Activated CD4-positive, alpha-beta T cell treated with anti-CD3 and anti-CD28 coated beads for 36 hours (primary cell): Measurements from ENCODE around the gene SPOPL. TPM values are rescaled to one million over a fixed set of nuclear protein-coding genes. Genes with fewer than 3 reads are reported as not detected.

ENCODE experiments used
- ATAC-seq: fragments of 200-7000 bp; cut with Tn5 transposase; one replicate; pipeline ENCODE4 v1.10.0; 2021; ENCODE audit warnings: mild to moderate bottlenecking, moderate library complexity
- CTCF ChIA-PET: fragments of 350-600 bp; sonication (Branson Sonifier 250); formaldehyde crosslinking; loops from one replicate; lab custom pipeline; 2021; ENCODE audit warnings: antibody characterized with exemption; lab: Charles Lee
- POLR2A ChIA-PET: fragments of 350-600 bp; sonication (Branson Sonifier 250); formaldehyde crosslinking; loops from one replicate; lab custom pipeline; 2021; ENCODE audit warnings: antibody characterized with exemption, inconsistent platforms; lab: Charles Lee
- DNase-seq: peaks from one replicate; pipeline ENCODE4 v3.0.0-alpha.2; 2020
- H3K27ac Mint-ChIP-seq: one replicate; pipeline ENCODE4 v1.8.0; 2021; ENCODE audit warnings: mixed read lengths
- H3K27me3 Mint-ChIP-seq: one replicate; pipeline ENCODE4 v1.8.0; 2021; ENCODE audit warnings: mixed read lengths
- H3K36me3 Mint-ChIP-seq: one replicate; pipeline ENCODE4 v1.8.0; 2021; ENCODE audit warnings: low read depth, mixed read lengths
- H3K4me1 Mint-ChIP-seq: one replicate; pipeline ENCODE4 v1.8.0; 2021; ENCODE audit warnings: mixed read lengths
- H3K4me3 Mint-ChIP-seq: one replicate; pipeline ENCODE4 v1.8.0; 2021; ENCODE audit warnings: mild to moderate bottlenecking, moderate library complexity, mixed read lengths
- H3K9me3 Mint-ChIP-seq: one replicate; pipeline ENCODE4 v1.8.0; 2021; ENCODE audit warnings: low read depth, mixed read lengths
- intact Hi-C, 2 experiments: fragments of 100-400 bp; cut with DNase I in 1 of 2; cut with micrococcal nuclease in 1 of 2; formaldehyde crosslinking; loops; one replicate each; pipeline versions ENCODE4 v1.14.2 to v1.15.1; 2022 to 2024; cut with DNase I, micrococcal nuclease
- total RNA-seq, 2 experiments: library from RNA; stranded (reverse); gene quantifications; one replicate each; pipeline ENCODE4 v1.2.3, GENCODE V29; 2021

The SPOPL gene
- total RNA-seq, 2 experiments from 2014 or later: 9.4 to 10.8 TPM

- no peak for ATAC-seq
- ChIA-PET POLR2A (no interaction called here), CTCF (no interaction called here)
- H3K4me3 Mint-ChIP-seq: no peak overlapping the region
- no peaks in the 10 kb centered on the region for H3K9me3 Mint-ChIP-seq
- no peaks in the 10 kb centered on the region for H3K4me1 Mint-ChIP-seq
- H3K27me3 Mint-ChIP-seq: no peaks in the 10 kb centered on the region
- intact Hi-C loops: no loop called here
- H3K36me3 Mint-ChIP-seq: no peaks in the 10 kb centered on the region
- DNase-seq: no peak
- H3K27ac Mint-ChIP-seq: no peak overlapping the region
These were observed 107.9 kb downstream of the SPOPL start for GRCh38 chr2:138609446-138609845.

- POLR2A ChIA-PET: no interaction called here
- DNase-seq (no peak), ATAC-seq (no peak)
- CTCF ChIA-PET: no interaction called here
- H3K27me3 Mint-ChIP-seq: peaks cover 3% of the 10 kb centered on the region
- no peaks in the 10 kb centered on the region for H3K4me1 Mint-ChIP-seq
- H3K36me3 Mint-ChIP-seq: no peaks in the 10 kb centered on the region
- no peaks in the 10 kb centered on the region for H3K9me3 Mint-ChIP-seq
- H3K4me3 Mint-ChIP-seq: no peak overlapping the region
- intact Hi-C loops: no loop called here
- H3K27ac Mint-ChIP-seq: no peak overlapping the region
These were observed 108.8 kb downstream of the SPOPL start for GRCh38 chr2:138610201-138610953.

- intact Hi-C loops: no loop called here
- H3K27ac Mint-ChIP-seq: no peak overlapping the region
- CTCF ChIA-PET: no interaction called here
- no peak for ATAC-seq
- H3K27me3 Mint-ChIP-seq: peaks cover 8% of the 10 kb centered on the region
- no peaks in the 10 kb centered on the region for H3K4me1 Mint-ChIP-seq
- no peak overlapping the region for H3K4me3 Mint-ChIP-seq
- no peak for DNase-seq
- H3K36me3 Mint-ChIP-seq: no peaks in the 10 kb centered on the region
- POLR2A ChIA-PET: no interaction called here
- no peaks in the 10 kb centered on the region for H3K9me3 Mint-ChIP-seq
These were observed 113.7 kb downstream of the SPOPL start for GRCh38 chr2:138615257-138615656.

- Mint-ChIP-seq H3K4me1 (no peaks in the 10 kb centered on the region), H3K27ac (no peak overlapping the region), H3K9me3 (no peaks in the 10 kb centered on the region), H3K4me3 (no peak overlapping the region), H3K36me3 (no peaks in the 10 kb centered on the region), H3K27me3 (peaks cover 8% of the 10 kb centered on the region)
- ATAC-seq: no peak
- intact Hi-C loops: no loop called here
- DNase-seq: no peak
- CTCF ChIA-PET: no interaction called here
- POLR2A ChIA-PET: no interaction called here
These were observed 115.5 kb downstream of the SPOPL start for GRCh38 chr2:138617026-138617425.

- Mint-ChIP-seq H3K27me3 (peaks cover 8% of the 10 kb centered on the region), H3K36me3 (no peaks in the 10 kb centered on the region), H3K9me3 (no peaks in the 10 kb centered on the region), H3K4me1 (no peaks in the 10 kb centered on the region), H3K4me3 (no peak overlapping the region), H3K27ac (no peak overlapping the region)
- ChIA-PET CTCF (interaction anchor here (0.6 kb wide), 1 partner anchor 9 kb away, joined by 3 read pairs; no protein-coding TSS in a partner anchor), POLR2A (no interaction called here)
- DNase-seq (no peak), ATAC-seq (no peak)
- intact Hi-C loops: no loop called here
These were observed 117.4 kb downstream of the SPOPL start for GRCh38 chr2:138618971-138619370.

- Mint-ChIP-seq H3K9me3 (no peaks in the 10 kb centered on the region), H3K27ac (no peak overlapping the region), H3K4me3 (no peak overlapping the region), H3K27me3 (peaks cover 4% of the 10 kb centered on the region), H3K4me1 (no peaks in the 10 kb centered on the region), H3K36me3 (no peaks in the 10 kb centered on the region)
- no peak for DNase-seq
- intact Hi-C loops: no loop called here
- no peak for ATAC-seq
- POLR2A ChIA-PET: no interaction called here
- CTCF ChIA-PET: interaction anchor here (0.7 to 1.3 kb wide), 2 partner anchors 13 to 865 kb away, joined by 3 read pairs; no protein-coding TSS in a partner anchor
These were observed 118.9 kb downstream of the SPOPL start for GRCh38 chr2:138620431-138620830.

- no peaks in the 10 kb centered on the region for H3K4me1 Mint-ChIP-seq
- H3K36me3 Mint-ChIP-seq: no peaks in the 10 kb centered on the region
- ATAC-seq: no peak
- no peak overlapping the region for H3K4me3 Mint-ChIP-seq
- H3K27me3 Mint-ChIP-seq: peaks cover 7% of the 10 kb centered on the region
- POLR2A ChIA-PET: no interaction called here
- no peak overlapping the region for H3K27ac Mint-ChIP-seq
- intact Hi-C loops: no loop called here
- no peaks in the 10 kb centered on the region for H3K9me3 Mint-ChIP-seq
- CTCF ChIA-PET: interaction anchor here (1.3 kb wide), 1 partner anchor 14 kb away, joined by 3 read pairs; no protein-coding TSS in a partner anchor
- no peak for DNase-seq
These were observed 119.6 kb downstream of the SPOPL start for GRCh38 chr2:138621139-138621538.

- intact Hi-C loops: no loop called here
These were observed 121.0 kb downstream of the SPOPL start for GRCh38 chr2:138622613-138623012.

More at GRCh38 chr2:138622613-138623012, 121.0 kb downstream of the SPOPL start:
- DNase-seq: no peak
- CTCF ChIA-PET: no interaction called here
- Mint-ChIP-seq H3K9me3 (no peaks in the 10 kb centered on the region), H3K36me3 (no peaks in the 10 kb centered on the region), H3K27ac (no peak overlapping the region), H3K4me1 (no peaks in the 10 kb centered on the region), H3K27me3 (peaks cover 13% of the 10 kb centered on the region), H3K4me3 (no peak overlapping the region)
- POLR2A ChIA-PET: no interaction called here
- no peak for ATAC-seq
